Measurements from ENCODE around the gene SPOCK1.

DNA sequence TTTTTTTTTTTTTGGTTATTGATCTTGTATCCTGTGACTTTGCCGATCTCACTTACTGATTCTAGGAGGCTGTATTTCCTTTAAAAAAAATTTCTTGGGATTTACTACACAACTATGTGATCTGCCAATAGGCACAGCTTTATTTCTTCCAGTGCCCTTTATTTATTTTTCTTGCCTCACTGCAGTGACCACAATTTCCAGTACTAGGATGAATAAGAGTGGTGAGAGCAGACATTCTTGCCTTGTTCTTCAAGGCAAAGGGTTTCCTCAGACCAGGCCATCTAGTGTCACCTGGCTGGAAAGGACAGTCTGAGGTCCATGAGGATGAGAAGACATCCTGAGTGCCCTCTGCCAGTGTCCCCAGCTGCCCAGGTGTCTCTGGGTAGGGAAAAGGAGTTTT, 265.4 kb downstream of the SPOCK1 start:
- TF ChIP-seq, protein P1, sequence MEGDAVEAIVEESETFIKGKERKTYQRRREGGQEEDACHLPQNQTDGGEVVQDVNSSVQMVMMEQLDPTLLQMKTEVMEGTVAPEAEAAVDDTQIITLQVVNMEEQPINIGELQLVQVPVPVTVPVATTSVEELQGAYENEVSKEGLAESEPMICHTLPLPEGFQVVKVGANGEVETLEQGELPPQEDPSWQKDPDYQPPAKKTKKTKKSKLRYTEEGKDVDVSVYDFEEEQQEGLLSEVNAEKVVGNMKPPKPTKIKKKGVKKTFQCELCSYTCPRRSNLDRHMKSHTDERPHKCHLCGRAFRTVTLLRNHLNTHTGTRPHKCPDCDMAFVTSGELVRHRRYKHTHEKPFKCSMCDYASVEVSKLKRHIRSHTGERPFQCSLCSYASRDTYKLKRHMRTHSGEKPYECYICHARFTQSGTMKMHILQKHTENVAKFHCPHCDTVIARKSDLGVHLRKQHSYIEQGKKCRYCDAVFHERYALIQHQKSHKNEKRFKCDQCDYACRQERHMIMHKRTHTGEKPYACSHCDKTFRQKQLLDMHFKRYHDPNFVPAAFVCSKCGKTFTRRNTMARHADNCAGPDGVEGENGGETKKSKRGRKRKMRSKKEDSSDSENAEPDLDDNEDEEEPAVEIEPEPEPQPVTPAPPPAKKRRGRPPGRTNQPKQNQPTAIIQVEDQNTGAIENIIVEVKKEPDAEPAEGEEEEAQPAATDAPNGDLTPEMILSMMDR (conservative IDR thresholded peaks at IDR 0.05; ENCODE audit: low read depth, low read length) = no peak
- no peak for TF ChIP-seq EZH2 (IDR thresholded peaks at IDR 0.05; ENCODE audit: borderline replicate concordance, low read depth, low read length, poor library complexity, severe bottlenecking)

All from A673 (cell line).